Kidney glomerular epithelial cell (primary cell): Measurements from ENCODE around the gene ERG.
A peak's percentile ranks its signal among the peaks of the same experiment; 100 is the strongest.

ENCODE experiments used
- DNase-seq: peaks from one replicate; lab custom pipeline; 2025; lab: John Stamatoyannopoulos, UW

The ERG gene

GRCh38 chr21:38472412-38473108 is 25.7 kb downstream of the ERG start:
- no peak for DNase-seq

- DNase-seq: no peak
These were observed 26.5 kb downstream of the ERG start for GRCh38 chr21:38471766-38472165.

- peak; percentile 7 for DNase-seq
These were observed 27.5 kb downstream of the ERG start for GRCh38 chr21:38470755-38471154.

GRCh38 chr21:38469642-38470041 is 28.6 kb downstream of the ERG start:
- DNase-seq: no peak

- no peak for DNase-seq
These were observed 29.3 kb downstream of the ERG start for GRCh38 chr21:38468989-38469388.

GRCh38 chr21:38467911-38468310 is 30.4 kb downstream of the ERG start:
- no peak for DNase-seq

GRCh38 chr21:38467374-38467773 is 30.9 kb downstream of the ERG start:
- no peak for DNase-seq

- DNase-seq: no peak
These were observed 38.0 kb downstream of the ERG start for GRCh38 chr21:38460171-38460742.

GRCh38 chr21:38459490-38459889 is 38.8 kb downstream of the ERG start:
- no peak for DNase-seq

GRCh38 chr21:38455403-38455802 is 42.9 kb downstream of the ERG start:
- no peak for DNase-seq

- DNase-seq: no peak
These were observed 43.6 kb downstream of the ERG start for GRCh38 chr21:38454702-38455101.

GRCh38 chr21:38454161-38454560 is 44.1 kb downstream of the ERG start:
- DNase-seq: no peak

- no peak for DNase-seq
These were observed 49.4 kb downstream of the ERG start for GRCh38 chr21:38448671-38449385.

GRCh38 chr21:38447611-38448010 is 50.7 kb downstream of the ERG start:
- DNase-seq: no peak

- DNase-seq: no peak
These were observed 53.6 kb downstream of the ERG start for GRCh38 chr21:38444691-38445090.

- DNase-seq: no peak
These were observed 55.2 kb downstream of the ERG start for GRCh38 chr21:38443110-38443509.

- peak; percentile 93 for DNase-seq
These were observed 57.1 kb downstream of the ERG start for GRCh38 chr21:38441153-38441552.

- DNase-seq: peak; percentile 93
These were observed 57.5 kb downstream of the ERG start for GRCh38 chr21:38440746-38441145.

GRCh38 chr21:38439957-38440356 is 58.3 kb downstream of the ERG start:
- DNase-seq: no peak

- peak; percentile 0 for DNase-seq
These were observed 58.9 kb downstream of the ERG start for GRCh38 chr21:38439426-38439825.

GRCh38 chr21:38438462-38438893 is 59.8 kb downstream of the ERG start:
- peak; percentile 78 for DNase-seq

- no peak for DNase-seq
These were observed 61.9 kb downstream of the ERG start for GRCh38 chr21:38436341-38436740.

- DNase-seq: peak; percentile 21
These were observed 63.3 kb downstream of the ERG start for GRCh38 chr21:38434913-38435533.
